AG09319 (cell line): ENCODE measurements around the gene SULF2.

Source experiments
- DNase-seq: peaks from one replicate; pipeline ENCODE4 v3.0.0-alpha.2; 2010; ENCODE audit warnings: low read depth; ENCODE audit errors: extremely low read depth
- TF ChIP-seq, protein P1 (sequence below): IDR thresholded peaks from 2 replicates; pipeline ENCODE4 v1.5.1; 2011; ENCODE audit warnings: low read depth, mild to moderate bottlenecking, inconsistent platforms, low read length, moderate library complexity

SULF2 gene

DNA sequence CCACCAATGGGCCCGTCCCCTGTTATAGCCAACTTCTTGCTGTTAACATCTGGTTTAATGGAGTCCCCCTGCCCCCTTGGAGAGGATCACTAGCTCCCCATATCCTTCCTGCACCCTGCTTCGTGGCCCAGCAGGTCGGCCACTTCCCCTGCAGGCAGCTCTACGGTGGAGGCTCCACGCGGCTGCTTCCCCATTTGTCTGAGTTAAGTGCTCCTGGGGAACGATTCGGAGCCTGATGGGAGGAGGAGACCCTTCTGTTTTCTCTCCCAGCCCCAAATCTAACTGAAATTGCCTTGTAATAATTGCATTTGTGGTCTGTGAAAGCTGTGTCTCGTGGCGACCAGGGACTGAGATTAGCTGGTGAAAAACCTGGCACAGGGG, 74.6 kb downstream of the SULF2 start:
- TF ChIP-seq, protein P1, sequence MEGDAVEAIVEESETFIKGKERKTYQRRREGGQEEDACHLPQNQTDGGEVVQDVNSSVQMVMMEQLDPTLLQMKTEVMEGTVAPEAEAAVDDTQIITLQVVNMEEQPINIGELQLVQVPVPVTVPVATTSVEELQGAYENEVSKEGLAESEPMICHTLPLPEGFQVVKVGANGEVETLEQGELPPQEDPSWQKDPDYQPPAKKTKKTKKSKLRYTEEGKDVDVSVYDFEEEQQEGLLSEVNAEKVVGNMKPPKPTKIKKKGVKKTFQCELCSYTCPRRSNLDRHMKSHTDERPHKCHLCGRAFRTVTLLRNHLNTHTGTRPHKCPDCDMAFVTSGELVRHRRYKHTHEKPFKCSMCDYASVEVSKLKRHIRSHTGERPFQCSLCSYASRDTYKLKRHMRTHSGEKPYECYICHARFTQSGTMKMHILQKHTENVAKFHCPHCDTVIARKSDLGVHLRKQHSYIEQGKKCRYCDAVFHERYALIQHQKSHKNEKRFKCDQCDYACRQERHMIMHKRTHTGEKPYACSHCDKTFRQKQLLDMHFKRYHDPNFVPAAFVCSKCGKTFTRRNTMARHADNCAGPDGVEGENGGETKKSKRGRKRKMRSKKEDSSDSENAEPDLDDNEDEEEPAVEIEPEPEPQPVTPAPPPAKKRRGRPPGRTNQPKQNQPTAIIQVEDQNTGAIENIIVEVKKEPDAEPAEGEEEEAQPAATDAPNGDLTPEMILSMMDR = no peak
- DNase-seq = no peak

DNA sequence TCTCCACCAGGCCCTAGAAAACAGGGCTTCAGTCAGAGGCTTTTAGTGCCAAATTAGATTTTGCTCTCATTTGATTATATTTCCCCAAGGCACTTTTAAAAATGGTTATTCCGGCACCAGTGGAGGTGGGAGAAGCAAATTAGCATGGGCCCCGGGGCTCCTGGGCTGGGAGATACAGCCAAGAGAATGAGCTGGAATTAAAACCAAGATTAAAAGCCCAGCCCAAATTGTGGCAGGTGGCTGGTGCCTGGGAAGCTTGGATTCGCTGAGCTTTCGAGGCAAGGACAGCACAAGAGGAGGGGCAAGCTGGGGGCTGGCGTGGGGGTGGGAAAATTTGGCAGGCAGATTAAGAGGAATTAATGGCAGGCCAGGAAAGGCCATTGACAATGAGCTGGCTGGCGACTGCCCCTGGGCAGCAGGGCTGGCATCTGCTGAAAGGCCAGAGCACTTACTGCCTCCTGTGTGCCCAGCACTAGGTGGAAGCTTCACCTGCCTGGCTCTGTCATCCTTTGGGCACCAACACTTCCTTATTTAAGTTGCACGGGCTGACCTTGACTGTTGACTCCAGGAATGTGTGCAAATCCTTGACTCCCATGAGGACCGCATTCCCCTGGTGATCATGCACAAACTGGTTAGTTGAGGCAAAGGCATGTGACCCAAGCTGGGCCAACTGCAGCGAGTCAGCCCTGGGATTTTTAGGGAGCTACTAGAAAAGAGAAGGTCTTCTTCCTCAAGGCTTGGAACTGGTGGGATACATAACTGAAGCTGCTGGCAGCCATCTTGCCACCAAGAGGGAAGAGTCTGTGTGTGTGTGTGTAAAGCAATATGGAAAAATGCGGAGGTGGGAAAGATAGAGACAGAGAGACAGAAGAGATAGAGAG, 76.1 kb downstream of the SULF2 start:
- no peak for DNase-seq
- TF ChIP-seq, protein P1 = no peak

- TF ChIP-seq, protein P1 = no peak
- DNase-seq = no peak
Measured at GRCh38 chr20:47708140-47708807, 77.0 kb downstream of the SULF2 start.

GRCh38 chr20:47706345-47706744, 78.9 kb downstream of the SULF2 start:
- TF ChIP-seq, protein P1 = no peak
- DNase-seq = no peak

DNA sequence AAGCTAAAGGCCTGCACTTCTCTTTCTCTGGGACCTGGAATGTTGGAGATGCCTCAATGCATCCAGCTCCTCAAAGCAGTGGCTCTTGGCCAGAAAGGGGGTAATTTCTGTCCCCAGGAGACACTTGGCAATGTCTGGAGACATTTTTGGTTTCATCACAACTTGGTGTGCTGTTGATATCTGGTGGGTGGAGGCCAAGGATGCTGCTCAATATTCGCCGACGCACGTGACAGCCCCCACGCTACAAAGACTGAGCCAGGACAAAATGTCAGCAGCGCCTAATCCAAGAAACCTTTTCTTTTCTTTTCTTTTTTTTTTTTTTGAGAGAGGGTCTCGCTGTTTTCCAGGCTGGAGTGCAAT, 79.8 kb downstream of the SULF2 start:
- no peak for DNase-seq
- TF ChIP-seq, protein P1 = no peak

- DNase-seq = no peak
- TF ChIP-seq, protein P1 = no peak
Measured at GRCh38 chr20:47704746-47705496, 80.4 kb downstream of the SULF2 start.
